NOMO-1 treated with dmso at 0.1 percent for 144 hours (cell line): ENCODE results near the gene FSCN2.

Experiments
- DNase-seq: peaks from one replicate; lab custom pipeline; 2025; ENCODE audit not compliant: unreplicated experiment; lab: John Stamatoyannopoulos, UW

Gene FSCN2

DNA sequence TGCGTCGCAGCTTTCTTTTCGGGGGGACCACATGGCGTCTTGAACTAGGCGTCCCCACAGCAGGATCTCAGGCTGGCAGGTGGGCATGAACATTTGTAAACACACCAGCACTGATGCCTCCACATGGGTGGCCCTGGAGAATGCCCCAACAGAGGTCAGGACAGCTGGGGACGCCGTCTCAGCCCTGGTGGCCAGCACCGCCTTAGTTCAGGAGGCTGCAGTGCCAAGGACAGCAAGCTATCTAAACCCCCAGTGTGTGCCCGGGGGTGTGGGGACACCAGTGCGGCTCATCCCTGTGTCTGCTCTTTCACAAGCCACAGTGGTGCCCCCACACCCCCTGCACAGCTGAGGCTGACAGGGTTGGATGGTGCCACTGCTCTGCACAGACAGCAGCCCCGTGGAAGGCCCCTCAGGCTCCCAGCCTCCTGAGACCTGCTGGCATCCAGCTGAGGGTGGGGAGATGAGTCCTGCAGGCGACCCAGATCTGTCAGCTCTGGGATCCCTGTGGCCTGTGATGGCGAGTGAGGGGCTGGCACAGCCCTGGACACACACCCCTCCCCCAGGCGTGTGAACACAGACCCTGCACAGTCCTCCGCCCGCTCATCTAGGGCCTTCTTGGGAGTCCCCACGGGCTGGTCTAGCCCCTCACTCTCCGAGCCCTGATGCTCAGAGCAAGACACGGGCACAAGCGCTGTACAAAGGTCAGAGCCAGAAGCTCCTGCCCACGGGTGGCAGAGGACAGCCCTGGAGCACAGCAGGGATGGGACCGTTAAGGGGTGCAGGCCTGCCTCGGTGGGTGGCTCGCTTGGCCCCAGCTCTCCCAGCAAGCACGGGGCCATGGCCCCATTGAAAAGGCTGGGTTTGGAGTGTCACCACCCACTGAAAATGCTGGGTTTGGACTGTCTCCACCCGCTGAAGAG, 10.7 kb downstream of the FSCN2 start:
- no peak for DNase-seq

- no peak for DNase-seq
Observed at GRCh38 chr17:81539571-81539900, 11.4 kb downstream of the FSCN2 start.

GRCh38 chr17:81539961-81540675, 11.9 kb downstream of the FSCN2 start:
- DNase-seq, result no peak

GRCh38 chr17:81540676-81541027, 12.5 kb downstream of the FSCN2 start:
- no peak for DNase-seq

GRCh38 chr17:81541123-81541522, 12.9 kb downstream of the FSCN2 start:
- DNase-seq, result no peak

DNA sequence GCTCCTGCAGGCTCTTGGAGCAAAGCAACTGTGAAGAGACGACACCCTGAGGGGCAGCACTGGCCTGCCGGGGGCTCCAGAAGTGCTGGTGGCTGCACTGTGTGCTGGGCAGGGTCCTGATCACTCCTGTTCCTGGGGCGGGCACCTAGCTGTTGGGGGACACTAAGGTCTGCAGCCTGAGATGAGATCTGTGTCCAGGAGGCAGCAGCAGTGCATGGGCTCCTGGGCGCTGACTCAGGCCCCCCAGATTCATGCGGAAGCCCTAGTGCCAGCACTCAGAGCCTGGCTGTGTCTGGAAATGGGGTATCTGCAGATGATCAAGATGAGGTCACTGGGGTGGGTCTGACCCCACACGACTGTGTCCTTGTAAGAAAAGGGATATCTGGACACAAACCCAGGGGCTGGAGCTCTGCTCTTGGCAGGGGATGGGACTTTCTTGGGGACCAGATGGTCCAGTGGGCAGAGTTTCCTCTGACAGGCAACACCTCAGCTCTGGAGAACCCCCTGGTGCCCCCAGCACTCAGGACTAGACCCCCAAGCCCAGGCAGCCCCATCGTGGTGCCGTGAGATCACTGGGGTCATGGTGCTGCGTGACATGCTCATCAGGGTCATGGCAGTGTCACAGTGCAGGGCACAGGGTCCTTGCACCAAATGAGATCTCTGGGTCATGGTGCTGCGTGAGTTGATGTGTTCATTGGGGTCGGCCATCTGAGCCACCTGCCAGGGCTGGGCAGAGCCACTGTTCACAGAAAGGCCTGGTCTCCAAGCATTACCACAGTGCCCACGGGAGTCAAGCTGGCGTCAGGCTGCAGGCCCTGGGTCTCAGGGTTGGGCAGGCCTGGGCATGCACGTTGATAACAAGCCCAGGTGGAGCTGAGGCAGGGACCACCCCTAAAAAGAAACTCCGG, 14.5 kb downstream of the FSCN2 start:
- no peak for DNase-seq

DNA sequence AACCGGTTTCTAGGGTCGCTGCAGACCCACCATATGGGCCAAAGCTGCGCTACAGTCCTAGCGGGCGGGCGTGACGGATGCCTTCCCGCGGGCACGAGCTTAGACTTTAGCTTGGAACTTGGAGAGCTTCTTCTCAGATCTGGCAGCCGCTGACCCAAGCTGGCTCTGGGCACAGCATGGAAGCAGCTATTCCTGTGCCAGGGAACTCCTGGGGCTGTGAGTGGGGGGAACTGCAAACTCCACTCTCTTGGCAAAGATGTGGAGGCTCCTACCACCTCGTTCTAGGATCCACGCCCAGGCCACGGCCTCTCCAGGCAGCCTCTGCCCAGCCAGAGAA, 15.1 kb downstream of the FSCN2 start:
- DNase-seq, result no peak

GRCh38 chr17:81543756-81544155, 15.6 kb downstream of the FSCN2 start:
- no peak for DNase-seq

DNA sequence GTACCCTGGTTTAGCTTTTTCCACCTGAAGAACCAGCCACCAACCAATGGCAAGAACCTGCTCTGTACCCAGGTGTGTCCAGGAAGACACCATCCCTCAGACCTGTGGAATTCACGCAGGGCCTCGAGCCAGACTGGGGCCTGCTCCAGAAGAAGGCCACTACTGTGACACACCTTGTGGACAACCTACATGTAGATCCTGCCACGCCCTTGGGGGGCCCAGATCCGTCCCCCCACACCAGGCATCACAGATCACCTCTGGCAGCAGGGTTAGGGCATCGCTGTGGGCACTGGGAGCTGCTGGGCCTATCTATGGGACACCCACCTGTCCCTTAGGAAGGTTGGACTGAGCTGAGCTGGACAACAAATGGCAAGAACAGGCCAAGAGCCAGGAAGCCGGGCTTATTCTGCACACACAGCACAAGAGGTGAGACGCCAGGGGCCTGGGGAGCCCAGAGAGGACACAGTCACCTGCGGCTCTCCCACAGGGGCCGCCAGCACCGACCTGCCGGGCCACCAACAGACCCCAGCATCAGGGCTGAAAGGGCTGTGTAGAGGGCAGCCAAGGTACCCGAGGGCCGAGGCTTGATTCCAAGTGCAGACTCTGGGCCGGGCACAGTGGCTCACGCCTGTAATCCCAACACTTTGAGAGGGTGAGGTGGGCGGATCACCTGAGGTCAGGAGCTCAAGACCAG, 16.3 kb downstream of the FSCN2 start:
- no peak for DNase-seq

DNA sequence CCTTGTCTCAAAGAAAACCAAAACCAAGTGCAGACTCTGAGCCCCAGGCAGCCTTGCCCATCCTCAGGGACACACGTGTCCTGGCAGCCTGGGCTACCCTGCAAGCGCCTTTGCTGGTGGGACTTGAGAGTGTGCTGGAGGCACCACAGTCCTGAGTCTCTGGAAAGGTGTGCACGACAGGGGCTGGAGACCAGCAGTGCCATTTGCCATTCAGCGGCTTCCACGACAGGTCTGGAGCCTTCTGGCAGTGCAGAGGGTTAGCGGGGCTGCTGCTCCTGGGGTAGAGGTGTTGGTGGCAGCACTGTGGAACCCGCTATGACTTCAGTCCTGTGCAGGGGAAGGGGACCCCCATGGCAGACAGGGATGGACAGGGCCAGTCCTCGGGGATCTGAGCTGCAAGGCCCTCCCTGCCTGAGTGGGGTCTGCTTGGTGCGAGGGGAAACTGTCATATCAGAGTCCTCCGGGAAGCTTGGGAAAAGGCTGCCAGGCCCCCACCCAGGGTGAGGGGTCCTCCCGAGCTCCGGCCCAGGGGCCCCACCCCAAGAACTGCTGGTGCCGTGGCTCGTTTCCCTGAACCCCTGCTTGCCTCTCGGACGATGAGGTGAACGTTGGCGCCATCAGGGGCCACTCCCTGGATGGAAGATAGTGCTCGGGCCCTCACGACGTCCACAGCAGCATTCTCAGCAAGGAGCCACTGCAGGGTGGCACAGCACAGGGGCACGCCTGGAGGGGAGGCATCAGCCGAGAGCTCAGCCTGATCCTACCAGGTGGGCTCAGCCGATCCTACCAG, 17.2 kb downstream of the FSCN2 start:
- no peak for DNase-seq

DNA sequence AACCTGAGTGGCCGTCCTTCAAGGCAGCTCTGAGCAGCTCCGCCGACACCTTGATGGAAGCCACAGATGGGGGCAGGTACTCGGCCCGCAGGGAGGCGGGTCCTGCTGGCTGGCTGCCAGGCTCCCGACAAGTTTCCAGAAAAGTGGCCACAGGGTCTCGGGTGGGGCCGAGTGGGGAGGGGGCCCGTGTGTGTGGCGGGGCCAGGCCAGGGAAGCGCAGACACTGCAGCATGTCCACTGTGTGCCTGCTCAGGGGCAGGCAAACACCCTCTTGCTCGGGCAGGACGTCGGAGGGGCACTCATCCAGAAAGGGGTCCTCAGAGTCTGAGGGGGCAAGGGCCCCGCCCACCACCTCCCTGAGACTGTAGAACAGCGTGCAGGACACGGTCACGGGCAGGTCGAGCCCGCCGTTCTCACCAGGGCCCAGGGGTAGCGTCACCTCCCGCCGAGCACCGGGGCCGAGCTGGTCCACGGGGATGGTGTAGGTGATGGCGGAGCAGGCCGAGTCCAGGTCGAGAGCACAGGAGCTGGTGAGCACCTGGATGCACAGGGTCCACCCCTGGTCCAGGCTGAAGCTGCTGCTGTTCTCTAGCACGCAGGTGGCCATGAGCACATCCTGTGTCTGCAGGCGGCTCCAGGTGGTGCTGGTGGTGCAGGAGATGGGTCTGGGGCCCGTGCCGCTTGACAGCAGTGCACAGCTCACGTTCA, 18.9 kb downstream of the FSCN2 start:
- DNase-seq, result no peak

DNA sequence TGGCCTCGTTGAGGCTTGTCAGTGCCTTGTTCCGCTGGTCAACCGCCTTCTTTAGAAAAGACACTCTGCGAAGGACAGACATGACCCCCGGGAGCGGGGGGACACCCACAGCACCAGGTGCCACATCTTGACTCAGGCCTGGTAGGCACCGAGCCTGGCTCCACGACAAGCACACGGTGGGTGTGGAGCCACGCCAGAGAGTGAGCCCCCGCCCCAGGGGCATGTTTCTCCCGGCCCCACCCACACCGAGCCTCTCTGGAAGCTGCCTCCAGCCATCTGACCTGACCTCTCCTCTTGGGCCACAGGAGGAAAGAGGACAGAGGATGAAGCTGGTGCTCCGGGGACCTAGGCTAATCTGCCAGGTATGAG, 19.4 kb downstream of the FSCN2 start:
- no peak for DNase-seq

DNA sequence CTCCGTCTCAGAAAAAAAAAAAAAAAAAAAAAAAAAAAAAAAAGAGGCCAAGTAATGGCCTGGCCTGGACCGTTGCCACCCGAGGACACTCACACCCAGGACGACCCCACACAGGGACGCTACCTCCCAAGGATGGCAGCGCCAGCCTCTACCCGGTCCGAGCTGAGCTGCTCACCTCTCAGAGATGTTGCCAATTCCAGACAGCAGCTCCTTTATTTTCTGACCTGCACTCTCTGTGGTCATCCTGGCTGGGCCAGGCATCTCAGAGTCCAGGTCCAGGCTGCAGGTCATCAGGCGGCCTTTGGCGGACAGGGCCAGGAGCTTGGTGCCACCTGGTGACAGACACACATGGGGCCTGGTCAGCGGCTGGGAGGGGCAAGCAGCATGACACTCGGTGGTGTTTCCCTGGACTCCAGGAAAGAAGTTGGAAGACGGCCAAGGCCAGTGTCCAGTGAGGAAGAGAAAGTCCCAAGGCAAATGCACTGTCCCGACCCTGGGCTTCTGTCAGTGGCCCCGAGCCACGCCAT, 20.9 kb downstream of the FSCN2 start:
- no peak for DNase-seq

DNA sequence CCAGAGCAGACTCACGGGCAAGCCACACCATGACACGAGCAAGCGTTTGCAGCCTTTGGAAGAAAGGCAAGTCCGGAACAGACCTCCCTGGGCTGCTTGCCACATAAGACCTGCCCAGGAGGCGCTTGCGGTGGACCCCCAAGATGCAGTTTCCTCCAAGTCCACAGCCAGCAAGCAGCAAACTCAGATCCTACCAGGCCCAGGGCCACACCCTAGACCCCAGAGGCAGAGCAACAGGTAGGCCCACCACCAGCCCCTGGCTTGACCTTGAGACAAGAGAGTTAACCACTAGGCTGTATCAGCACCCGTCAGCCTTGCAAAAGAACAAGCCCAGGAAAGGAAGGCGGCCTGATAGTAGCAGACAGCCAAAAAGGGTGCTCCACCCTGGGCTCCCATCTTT, 21.6 kb downstream of the FSCN2 start:
- DNase-seq, result no peak

DNA sequence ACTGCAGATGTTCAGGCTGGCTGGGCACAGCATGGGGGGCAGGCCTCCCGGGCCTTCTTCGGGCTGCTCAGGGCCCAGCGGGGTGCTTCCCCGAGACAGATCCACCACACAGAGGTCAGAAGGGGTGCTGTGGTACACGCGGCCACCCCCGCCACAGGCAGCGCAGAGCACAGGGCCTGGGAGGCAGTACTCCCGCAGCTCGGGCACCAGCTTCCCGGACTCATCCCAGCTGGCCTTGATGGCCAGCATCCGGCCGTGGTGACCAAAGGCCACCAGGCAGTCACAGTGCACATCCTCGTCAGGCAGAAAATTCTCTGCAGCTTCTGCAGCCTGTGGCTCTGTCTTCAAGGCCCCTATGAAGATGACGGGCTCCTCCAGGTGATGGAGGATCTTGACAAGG, 22.1 kb downstream of the FSCN2 start:
- no peak for DNase-seq

- DNase-seq, result no peak
Observed at GRCh38 chr17:81550830-81551457, 22.8 kb downstream of the FSCN2 start.

DNA sequence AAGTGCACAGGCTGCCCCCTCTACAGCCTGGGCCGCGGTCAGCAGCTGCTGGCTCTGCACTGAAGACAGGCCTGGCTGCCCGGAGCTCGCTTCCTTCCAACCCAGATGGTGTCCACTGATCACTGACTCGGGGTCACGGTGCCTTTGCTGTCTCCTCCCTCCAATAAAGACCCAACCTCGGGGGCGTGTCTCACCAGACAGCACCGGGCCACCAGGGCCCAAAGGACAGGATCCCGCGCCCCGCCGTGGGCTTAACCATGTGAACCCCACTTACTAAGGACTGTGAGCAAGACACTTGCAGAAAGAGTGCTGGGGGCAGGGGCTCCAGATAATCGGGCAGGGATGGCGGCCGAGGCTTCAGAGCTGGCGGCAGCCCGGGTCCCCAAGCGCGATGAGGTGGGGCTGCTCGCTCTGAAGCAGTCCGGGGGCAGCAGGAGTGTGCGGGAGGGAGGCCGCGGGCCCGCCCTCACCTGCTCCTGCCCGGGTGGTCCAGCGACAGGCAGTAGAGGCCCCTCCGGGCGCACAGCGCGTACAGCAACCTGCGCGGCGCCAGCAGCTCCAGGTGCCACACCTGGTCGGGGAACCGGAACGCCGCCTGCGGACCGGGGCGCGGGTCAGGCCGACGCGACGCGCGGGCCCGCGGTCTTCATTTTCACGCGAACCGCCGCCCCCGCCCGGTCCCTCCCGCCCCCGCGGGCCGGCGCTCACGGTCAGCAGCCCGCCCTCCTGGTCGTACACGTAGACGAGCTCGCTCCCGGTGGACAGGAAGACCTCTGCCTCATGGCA, 23.5 kb downstream of the FSCN2 start:
- DNase-seq, result no peak
